ENCODE data around the gene TRIM51. TPM values are rescaled to one million over a fixed set of nuclear protein-coding genes. Genes with fewer than 3 reads are reported as not detected.

TRIM51 gene
- total RNA-seq, 2 donors from 2014 or later: not detected

Other genes with a start within 250 kb of the TRIM51 start
- not detected for gene OR4P4, start 248.2 kb upstream of the TRIM51 start, total RNA-seq
- not detected for gene OR4S2, start 235.0 kb upstream of the TRIM51 start, total RNA-seq
- not detected for gene OR4C6, start 221.1 kb upstream of the TRIM51 start, total RNA-seq
- gene OR5D13, start 109.9 kb upstream of the TRIM51 start, total RNA-seq: not detected
- gene OR5D14, start 87.7 kb upstream of the TRIM51 start, total RNA-seq: not detected
- not detected for gene OR5L1, start 71.9 kb upstream of the TRIM51 start, total RNA-seq
- gene OR5D18, start 63.7 kb upstream of the TRIM51 start, total RNA-seq: not detected
- not detected for gene OR5L2, start 56.1 kb upstream of the TRIM51 start, total RNA-seq
- not detected for gene OR5D16, start 44.5 kb upstream of the TRIM51 start, total RNA-seq
- gene OR5W2, start 31.3 kb downstream of the TRIM51 start, total RNA-seq: not detected
- not detected for gene OR5I1, start 53.1 kb downstream of the TRIM51 start, total RNA-seq
- gene OR10AG1, start 86.6 kb downstream of the TRIM51 start, total RNA-seq: not detected
- gene OR5F1, start 111.3 kb downstream of the TRIM51 start, total RNA-seq: not detected
- gene OR5AS1, start 144.4 kb downstream of the TRIM51 start, total RNA-seq: not detected
- gene OR8I2, start 210.0 kb downstream of the TRIM51 start, total RNA-seq: not detected
- not detected for gene OR8H2, start 220.4 kb downstream of the TRIM51 start, total RNA-seq
- gene OR8H3, start 239.1 kb downstream of the TRIM51 start, total RNA-seq: not detected

Measured in left colon (tissue), 2 donors.